AG04449 (cell line): Measurements from ENCODE around the gene SBF2.
"Not testable (repeated sequence)": the region's sequence is repeated elsewhere in the genome, so short reads cannot be mapped to it uniquely, and the experiment has no call there.

Experiments used
- CTCF ChIA-PET: fragments of 350-600 bp; formaldehyde crosslinking; extraction: SDS; loops from one replicate; lab custom pipeline; 2021; ENCODE audit warnings: antibody characterized with exemption; lab: Yijun Ruan, JAX
- POLR2A ChIA-PET: fragments of 400-600, 350-600 bp; formaldehyde crosslinking; extraction: SDS; loops from one replicate; lab custom pipeline; 2020; ENCODE audit warnings: antibody characterized with exemption, inconsistent platforms; lab: Yijun Ruan, JAX
- DNase-seq: peaks from one replicate; pipeline ENCODE4 v3.0.0-alpha.2; 2010; ENCODE audit warnings: low read depth, low spot score
- H3K4me3 ChIP-seq: 2 replicates; pipeline ENCODE4 v1.5.1; 2011; ENCODE audit warnings: low read depth, mild to moderate bottlenecking, control low read depth, low read length
- CTCF ChIP-seq: IDR thresholded peaks from one replicate; pipeline ENCODE4 v1.5.1; 2011; ENCODE audit warnings: mild to moderate bottlenecking, moderate library complexity, low read length, control low read depth, inconsistent platforms; ENCODE audit not compliant: insufficient read depth; ENCODE audit errors: missing control alignments

Gene SBF2

GRCh38 chr11:10147195-10147594, 146.8 kb downstream of the SBF2 start:
- H3K4me3 ChIP-seq = no peak overlapping the region
- no peak for DNase-seq
- CTCF ChIA-PET = interaction anchor here (1.4 kb wide), 1 partner anchor 34 kb away, joined by 3 read pairs; no protein-coding TSS in a partner anchor
- POLR2A ChIA-PET = no interaction called here
- no peak for TF ChIP-seq CTCF

- ChIA-PET CTCF (no interaction called here), POLR2A (no interaction called here)
- H3K4me3 ChIP-seq = no peak overlapping the region
- no peak for DNase-seq
- no peak for TF ChIP-seq CTCF
Measured at GRCh38 chr11:10144954-10145353, 149.1 kb downstream of the SBF2 start.

- ChIA-PET POLR2A (interaction anchor here (0.6 to 1.2 kb wide), 5 partner anchors 164 to 588 kb away, joined by 3 to 4 read pairs (median 3); partner anchors contain the start of gene ADM), CTCF (interaction anchor here (2.4 kb wide), 1 partner anchor 42 kb away, joined by 9 read pairs; no protein-coding TSS in a partner anchor)
- H3K4me3 ChIP-seq = no peak overlapping the region
- peak; percentile 74 for DNase-seq
- no peak for TF ChIP-seq CTCF
Measured at GRCh38 chr11:10139656-10140055, 154.4 kb downstream of the SBF2 start.

- CTCF ChIA-PET = interaction anchor here (2.4 kb wide), 1 partner anchor 43 kb away, joined by 9 read pairs; no protein-coding TSS in a partner anchor
- TF ChIP-seq CTCF = no peak
- H3K4me3 ChIP-seq = no peak overlapping the region
- DNase-seq = no peak
- POLR2A ChIA-PET = interaction anchor here (0.6 to 1.2 kb wide), 5 partner anchors 165 to 588 kb away, joined by 3 to 4 read pairs (median 3); partner anchors contain the start of gene ADM
Measured at GRCh38 chr11:10139143-10139542, 154.9 kb downstream of the SBF2 start.

- POLR2A ChIA-PET = no interaction called here
- no peak for DNase-seq
- no peak overlapping the region for H3K4me3 ChIP-seq
- no peak for TF ChIP-seq CTCF
- CTCF ChIA-PET = no interaction called here
Measured at GRCh38 chr11:10134975-10135481, 159.0 kb downstream of the SBF2 start.

- DNase-seq, H3K4me3 ChIP-seq, POLR2A ChIA-PET, CTCF ChIA-PET: not testable (repeated sequence)
Measured at GRCh38 chr11:10134226-10134625, 159.8 kb downstream of the SBF2 start.

- DNase-seq, H3K4me3 ChIP-seq, POLR2A ChIA-PET, CTCF ChIA-PET: not testable (repeated sequence)
Measured at GRCh38 chr11:10133251-10133650, 160.8 kb downstream of the SBF2 start.
